GM12891 (cell line): Measurements from ENCODE around the gene GRAP2.

ENCODE experiments used
- PAX5 ChIP-seq: IDR thresholded peaks from 2 replicates; pipeline ENCODE4 v1.6.1; 2011; ENCODE audit warnings: low read length, moderate library complexity, mild to moderate bottlenecking; ENCODE audit not compliant: insufficient read depth, severe bottlenecking
- POLR2A ChIP-seq: IDR thresholded peaks from 2 replicates; pipeline ENCODE4 v1.6.1; 2011; ENCODE audit warnings: low read depth, low read length, control low read depth
- POLR2AphosphoS5 ChIP-seq: IDR thresholded peaks from 2 replicates; pipeline ENCODE4 v1.6.1; 2011; ENCODE audit warnings: low read depth, low read length, control low read depth
- POU2F2 ChIP-seq: IDR thresholded peaks from 2 replicates; pipeline ENCODE4 v1.6.1; 2011; ENCODE audit warnings: low read depth, mild to moderate bottlenecking, control low read depth, low read length, moderate library complexity
- SPI1 ChIP-seq: IDR thresholded peaks from 2 replicates; pipeline ENCODE4 v1.6.1; 2011; ENCODE audit warnings: low read depth, low read length, control low read depth
- TAF1 ChIP-seq: IDR thresholded peaks from 2 replicates; pipeline ENCODE4 v1.6.1; 2011; ENCODE audit warnings: low read depth, low read length, control low read depth

GRCh38 chr22:39928536-39929520 is 27.9 kb downstream of the GRAP2 start:
- TF ChIP-seq POLR2A = no peak
- no peak for TF ChIP-seq PAX5
- TF ChIP-seq POLR2AphosphoS5 = no peak
- no peak for TF ChIP-seq TAF1
- TF ChIP-seq SPI1 = no peak
- TF ChIP-seq POU2F2 = no peak
